HG03097 (cell line): ENCODE results near the gene ANO9.
"Not testable (repeated sequence)": the region's sequence is repeated elsewhere in the genome, so short reads cannot be mapped to it uniquely, and the experiment has no call there.

Experiments
- ATAC-seq: cut with Tn5 transposase; IDR thresholded peaks from one replicate; pipeline ENCODE4 v1.9.1; 2021; ENCODE audit not compliant: unreplicated experiment, low FRiP score

Gene ANO9

GRCh38 chr11:405323-405953, 36.4 kb downstream of the ANO9 start:
- no peak for ATAC-seq

GRCh38 chr11:404551-405264, 37.1 kb downstream of the ANO9 start:
- no peak for ATAC-seq

GRCh38 chr11:403761-404431, 37.9 kb downstream of the ANO9 start:
- ATAC-seq: no peak

- no peak for ATAC-seq
These were observed 38.6 kb downstream of the ANO9 start for GRCh38 chr11:403021-403760.

- ATAC-seq: not testable (repeated sequence)
These were observed 40.6 kb downstream of the ANO9 start for GRCh38 chr11:401196-401595.

- ATAC-seq: no peak
These were observed 41.5 kb downstream of the ANO9 start for GRCh38 chr11:400241-400689.

- ATAC-seq: no peak
These were observed 42.0 kb downstream of the ANO9 start for GRCh38 chr11:399731-400211.

GRCh38 chr11:398826-399225, 43.0 kb downstream of the ANO9 start:
- no peak for ATAC-seq

- ATAC-seq: no peak
These were observed 44.8 kb downstream of the ANO9 start for GRCh38 chr11:396948-397548.

- ATAC-seq: no peak
These were observed 45.3 kb downstream of the ANO9 start for GRCh38 chr11:396511-396947.

GRCh38 chr11:395866-396265, 45.9 kb downstream of the ANO9 start:
- no peak for ATAC-seq

- no peak for ATAC-seq
These were observed 46.8 kb downstream of the ANO9 start for GRCh38 chr11:394858-395655.

- no peak for ATAC-seq
These were observed 47.6 kb downstream of the ANO9 start, which contains the start of gene PKP3 for GRCh38 chr11:394034-394857. Gene PKP3, plus strand, starts transcription at chr11:394209. Its CDS starts 84 bp downstream, at chr11:394293.

- no peak for ATAC-seq
These were observed 48.4 kb downstream of the ANO9 start for GRCh38 chr11:393219-394033.

GRCh38 chr11:392102-392777, 49.6 kb downstream of the ANO9 start:
- ATAC-seq: no peak

GRCh38 chr11:391117-392017, 50.4 kb downstream of the ANO9 start:
- ATAC-seq: no peak
